ENCODE measurements around the gene ENDOD1. TPM values are rescaled to one million over a fixed set of nuclear protein-coding genes. Genes with fewer than 3 reads are reported as not detected.

ENDOD1 gene
- total RNA-seq, 1 donor from 2014 or later: 30.4 TPM

DNA sequence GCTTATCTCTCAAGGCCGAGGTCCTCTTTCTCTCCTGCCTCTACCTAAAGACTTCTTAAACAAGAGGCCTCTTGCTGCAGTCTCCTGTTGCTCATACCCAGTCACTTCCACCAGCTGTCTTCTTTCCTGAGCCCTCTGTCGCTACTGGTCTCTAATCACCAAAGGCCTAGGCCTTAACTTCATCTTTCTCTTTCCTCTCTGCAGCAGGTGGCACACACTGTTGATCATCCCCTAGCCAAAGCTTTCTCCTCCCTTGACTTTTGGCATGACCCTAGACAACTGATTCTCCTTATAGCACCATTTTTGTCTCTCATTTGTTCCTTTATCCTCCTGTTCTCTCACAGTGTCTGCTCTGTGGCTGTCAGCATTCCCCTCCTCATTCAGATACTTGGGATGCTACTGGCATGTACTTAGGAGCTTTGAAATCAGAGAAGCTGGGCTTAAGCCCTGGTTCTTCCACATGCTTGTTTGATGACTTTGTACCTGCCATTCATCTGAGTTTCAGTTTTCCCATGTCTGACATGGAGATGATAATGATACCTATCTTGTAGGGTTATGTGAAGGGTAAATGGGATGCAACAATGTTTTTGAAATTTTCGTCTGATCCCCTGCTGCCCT lies 22.4 kb downstream of the ENDOD1 start:
- H3K9me3 ChIP-seq: no peaks in the 10 kb centered on the region
- ATAC-seq (no peak), DNase-seq (no peak)
- no peaks in the 10 kb centered on the region for H3K27me3 ChIP-seq (ENCODE audit: low read depth)
- intact Hi-C loops (cut with DNase I): no loop called here
- peaks cover 24% of the 10 kb centered on the region for H3K4me1 ChIP-seq
- TF ChIP-seq, protein P1, sequence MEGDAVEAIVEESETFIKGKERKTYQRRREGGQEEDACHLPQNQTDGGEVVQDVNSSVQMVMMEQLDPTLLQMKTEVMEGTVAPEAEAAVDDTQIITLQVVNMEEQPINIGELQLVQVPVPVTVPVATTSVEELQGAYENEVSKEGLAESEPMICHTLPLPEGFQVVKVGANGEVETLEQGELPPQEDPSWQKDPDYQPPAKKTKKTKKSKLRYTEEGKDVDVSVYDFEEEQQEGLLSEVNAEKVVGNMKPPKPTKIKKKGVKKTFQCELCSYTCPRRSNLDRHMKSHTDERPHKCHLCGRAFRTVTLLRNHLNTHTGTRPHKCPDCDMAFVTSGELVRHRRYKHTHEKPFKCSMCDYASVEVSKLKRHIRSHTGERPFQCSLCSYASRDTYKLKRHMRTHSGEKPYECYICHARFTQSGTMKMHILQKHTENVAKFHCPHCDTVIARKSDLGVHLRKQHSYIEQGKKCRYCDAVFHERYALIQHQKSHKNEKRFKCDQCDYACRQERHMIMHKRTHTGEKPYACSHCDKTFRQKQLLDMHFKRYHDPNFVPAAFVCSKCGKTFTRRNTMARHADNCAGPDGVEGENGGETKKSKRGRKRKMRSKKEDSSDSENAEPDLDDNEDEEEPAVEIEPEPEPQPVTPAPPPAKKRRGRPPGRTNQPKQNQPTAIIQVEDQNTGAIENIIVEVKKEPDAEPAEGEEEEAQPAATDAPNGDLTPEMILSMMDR (IDR thresholded peaks at IDR 0.05): no peak
- no peak overlapping the region for H3K4me3 ChIP-seq
- H3K27ac ChIP-seq: no peak overlapping the region
- H3K36me3 ChIP-seq: peaks cover 7% of the 10 kb centered on the region

DNA sequence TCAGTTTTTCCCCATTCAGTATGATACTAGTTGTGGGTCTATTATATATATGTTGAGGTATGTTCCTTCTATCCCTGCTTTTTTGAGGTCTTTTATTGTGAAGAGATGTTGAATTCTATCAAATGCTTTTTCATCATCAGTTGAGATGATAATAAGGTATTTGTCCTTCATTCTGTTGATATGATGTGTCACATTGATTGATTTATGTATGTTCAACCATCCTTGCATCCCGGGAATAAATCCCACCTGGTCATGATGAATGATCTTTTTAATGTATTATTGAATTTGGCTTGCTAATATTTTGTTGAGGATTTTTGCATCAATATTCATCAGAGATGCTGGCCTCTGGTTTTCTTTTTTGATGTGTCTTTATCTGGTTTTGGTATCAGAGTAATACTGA lies 26.0 kb downstream of the ENDOD1 start:
- TF ChIP-seq, protein P1 (IDR thresholded peaks at IDR 0.05): no peak
- Histone ChIP-seq H3K4me3 (no peak overlapping the region), H3K36me3 (no peaks in the 10 kb centered on the region), H3K27ac (no peak overlapping the region), H3K9me3 (no peaks in the 10 kb centered on the region), H3K4me1 (no peaks in the 10 kb centered on the region), H3K27me3 (ENCODE audit: low read depth) (no peaks in the 10 kb centered on the region)
- ATAC-seq (no peak), DNase-seq (no peak)
- intact Hi-C loops (cut with DNase I): no loop called here

DNA sequence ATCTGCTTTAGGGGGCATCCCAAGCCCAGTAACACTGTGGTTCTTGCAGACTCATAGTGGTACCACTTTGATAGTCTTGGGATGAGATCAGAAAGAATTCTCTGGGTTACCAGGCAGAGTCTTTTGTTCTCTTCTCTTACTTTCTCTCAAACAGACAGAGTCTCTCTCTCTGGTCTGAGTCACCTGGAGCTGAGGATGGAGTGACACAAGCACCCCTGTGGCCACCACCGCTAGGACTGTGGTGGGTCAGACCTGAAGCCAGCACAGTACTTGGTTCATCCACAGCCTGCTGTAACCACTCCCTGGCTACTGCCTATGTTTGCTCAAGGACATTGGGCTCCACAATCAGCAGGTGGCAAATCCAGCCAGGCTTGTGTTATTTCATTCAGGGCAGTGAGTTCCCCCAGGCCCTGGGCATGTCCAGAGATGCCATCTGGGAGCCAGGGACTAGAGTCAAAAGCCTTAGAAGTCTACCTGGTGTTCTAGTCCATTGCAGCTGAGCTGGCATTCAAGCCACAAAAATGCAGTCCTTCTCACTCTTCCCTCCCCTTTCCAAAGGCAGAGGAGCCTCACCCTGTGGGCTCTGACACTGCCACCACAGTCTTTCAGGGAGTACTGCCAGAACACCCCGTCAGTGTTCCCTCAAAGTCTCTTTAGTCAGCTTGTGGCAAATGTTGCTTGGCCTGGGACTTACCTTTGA lies 29.9 kb downstream of the ENDOD1 start:
- no peak for ATAC-seq
- Histone ChIP-seq H3K4me1 (no peaks in the 10 kb centered on the region), H3K9me3 (no peaks in the 10 kb centered on the region), H3K4me3 (no peak overlapping the region), H3K27me3 (ENCODE audit: low read depth) (no peaks in the 10 kb centered on the region), H3K36me3 (no peaks in the 10 kb centered on the region), H3K27ac (no peak overlapping the region)
- DNase-seq: no peak
- intact Hi-C loops (cut with DNase I): no loop called here
- TF ChIP-seq, protein P1 (IDR thresholded peaks at IDR 0.05): no peak

DNA sequence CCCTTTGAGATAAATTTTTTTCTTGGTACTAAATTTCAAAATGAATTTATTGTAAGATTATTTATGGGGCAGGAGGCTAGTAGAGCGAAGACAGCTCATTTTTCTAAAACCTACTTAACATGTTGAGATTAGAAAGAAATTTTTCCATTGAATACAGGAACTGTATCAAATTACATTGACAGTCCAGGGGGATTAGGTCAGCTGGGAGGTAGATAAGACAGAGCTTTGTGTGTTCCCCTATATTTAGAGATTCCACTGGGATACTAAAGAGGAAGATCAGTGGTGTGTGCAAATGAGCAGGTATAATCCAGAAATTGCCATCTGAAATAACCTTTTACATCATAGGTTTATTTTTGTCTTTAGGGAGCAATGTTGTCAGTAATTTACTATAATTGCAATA lies 32.1 kb downstream of the ENDOD1 start:
- Histone ChIP-seq H3K9me3 (no peaks in the 10 kb centered on the region), H3K27me3 (ENCODE audit: low read depth) (no peaks in the 10 kb centered on the region)
- intact Hi-C loops (cut with DNase I): no loop called here

DNA sequence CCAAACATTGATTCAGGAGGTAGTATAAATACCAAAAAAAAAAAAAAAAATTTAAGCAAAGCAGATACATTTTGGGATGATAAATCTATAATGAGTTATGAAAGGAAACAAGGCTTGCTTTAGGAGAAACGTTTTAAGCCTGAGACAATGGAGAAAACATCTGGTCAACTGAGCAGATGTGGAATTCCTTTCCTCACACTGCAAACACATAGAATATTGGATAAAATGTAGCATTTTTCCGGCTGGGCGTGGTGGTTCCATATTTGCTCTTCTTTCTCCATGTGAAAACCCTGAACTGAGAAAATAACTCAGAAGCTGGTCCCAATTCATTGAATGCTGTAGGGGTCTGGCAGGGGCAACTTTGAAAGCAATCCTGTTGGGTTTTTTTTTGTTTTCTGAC lies 33.9 kb downstream of the ENDOD1 start:
- Histone ChIP-seq H3K4me1 (no peaks in the 10 kb centered on the region), H3K36me3 (peaks cover 6% of the 10 kb centered on the region), H3K27ac (no peak overlapping the region), H3K9me3 (no peaks in the 10 kb centered on the region), H3K4me3 (no peak overlapping the region), H3K27me3 (ENCODE audit: low read depth) (no peaks in the 10 kb centered on the region)
- DNase-seq: no peak
- no peak for ATAC-seq
- TF ChIP-seq, protein P1 (IDR thresholded peaks at IDR 0.05): no peak
- intact Hi-C loops (cut with DNase I): no loop called here

More for the DNA sequence above, 32.1 kb downstream of the ENDOD1 start:
- Histone ChIP-seq H3K4me1 (no peaks in the 10 kb centered on the region), H3K36me3 (no peaks in the 10 kb centered on the region), H3K4me3 (no peak overlapping the region), H3K27ac (no peak overlapping the region)
- DNase-seq (no peak), ATAC-seq (no peak)
- TF ChIP-seq, protein P1 (IDR thresholded peaks at IDR 0.05): no peak
